H9 (cell line): ENCODE results near the gene XRCC6. TPM values are rescaled to one million over a fixed set of nuclear protein-coding genes. Genes with fewer than 3 reads are reported as not detected.

Experiments
- DNase-seq: peaks from one replicate; pipeline ENCODE4 v3.0.0-alpha.2; 2017
- H2AFZ ChIP-seq: one replicate; pipeline ENCODE4 v1.6.1; 2013; ENCODE audit warnings: mild to moderate bottlenecking, low read length, control low read depth, moderate library complexity
- H2AK5ac ChIP-seq: 2 replicates; pipeline ENCODE4 v1.6.1; 2013; ENCODE audit warnings: low read length, control low read depth, mixed read lengths; ENCODE audit not compliant: insufficient read length
- H2BK120ac ChIP-seq: one replicate; pipeline ENCODE4 v1.6.1; 2013; ENCODE audit warnings: low read depth, mild to moderate bottlenecking, low read length, control low read depth, inconsistent platforms; ENCODE audit not compliant: poor library complexity, severe bottlenecking
- H2BK12ac ChIP-seq: 2 replicates; pipeline ENCODE4 v1.6.1; 2013; ENCODE audit warnings: low read length, control low read depth, mixed read lengths, low read depth; ENCODE audit not compliant: insufficient read length
- H2BK15ac ChIP-seq: 2 replicates; pipeline ENCODE4 v1.6.1; 2013; ENCODE audit warnings: low read depth, low read length, control low read depth
- H2BK20ac ChIP-seq: one replicate; pipeline ENCODE4 v1.6.1; 2013; ENCODE audit warnings: low read depth, mild to moderate bottlenecking, low read length, control low read depth, inconsistent platforms; ENCODE audit not compliant: poor library complexity, severe bottlenecking
- H2BK5ac ChIP-seq: 2 replicates; pipeline ENCODE4 v1.6.1; 2013; ENCODE audit warnings: low read length, control low read depth, mixed read lengths; ENCODE audit not compliant: insufficient read length
- H3K14ac ChIP-seq: 2 replicates; pipeline ENCODE4 v1.6.1; 2013; ENCODE audit warnings: low read length, control low read depth; ENCODE audit not compliant: insufficient read depth
- H3K18ac ChIP-seq: 2 replicates; pipeline ENCODE4 v1.6.1; 2013; ENCODE audit warnings: low read depth, mild to moderate bottlenecking, mixed read lengths, low read length, control low read depth; ENCODE audit not compliant: insufficient read length
- H3K23ac ChIP-seq: 2 replicates; pipeline ENCODE4 v1.6.1; 2013; ENCODE audit warnings: low read length, control low read depth, mixed read lengths, low read depth; ENCODE audit not compliant: insufficient read length
- H3K23me2 ChIP-seq: 2 replicates; pipeline ENCODE4 v1.6.1; 2013; ENCODE audit warnings: low read depth, mild to moderate bottlenecking, mixed read lengths, low read length, control low read depth; ENCODE audit not compliant: insufficient read length, poor library complexity, severe bottlenecking
- H3K27ac ChIP-seq: 2 replicates; pipeline ENCODE4 v1.5.1; 2013; ENCODE audit warnings: low read length, control low read depth, mixed read lengths, low read depth; ENCODE audit not compliant: insufficient read length
- H3K27me3 ChIP-seq: 2 replicates; pipeline ENCODE4 v1.6.1; 2013; ENCODE audit warnings: low read length, control low read depth, inconsistent platforms; ENCODE audit not compliant: insufficient read depth
- H3K4ac ChIP-seq: 2 replicates; pipeline ENCODE4 v1.6.1; 2013; ENCODE audit warnings: low read depth, mild to moderate bottlenecking, control low read depth, inconsistent platforms, low read length, moderate library complexity
- H3K4me1 ChIP-seq: 2 replicates; pipeline ENCODE4 v1.6.1; 2013; ENCODE audit warnings: low read length, control low read depth, inconsistent platforms; ENCODE audit not compliant: insufficient read depth
- H3K4me2 ChIP-seq: 2 replicates; pipeline ENCODE4 v1.6.1; 2013; ENCODE audit warnings: low read length, control low read depth, mixed read lengths; ENCODE audit not compliant: insufficient read length, insufficient read depth
- H3K56ac ChIP-seq: 2 replicates; pipeline ENCODE4 v1.6.1; 2013; ENCODE audit warnings: low read depth, mild to moderate bottlenecking, mixed read lengths, low read length, control low read depth; ENCODE audit not compliant: insufficient read length
- H3K79me1 ChIP-seq: 2 replicates; pipeline ENCODE4 v1.6.1; 2013; ENCODE audit warnings: low read depth, mild to moderate bottlenecking, moderate library complexity, low read length, control low read depth, inconsistent platforms; ENCODE audit not compliant: insufficient read depth, poor library complexity, severe bottlenecking
- H3K79me2 ChIP-seq: 2 replicates; pipeline ENCODE4 v1.6.1; 2013; ENCODE audit warnings: low read length, control low read depth, inconsistent platforms; ENCODE audit not compliant: insufficient read depth
- H3K9ac ChIP-seq: 2 replicates; pipeline ENCODE4 v1.6.1; 2013; ENCODE audit warnings: low read length, control low read depth, mixed read lengths; ENCODE audit not compliant: insufficient read length; ENCODE audit errors: extremely low read depth
- H3K9me3 ChIP-seq: one replicate; pipeline ENCODE4 v1.6.1; 2013; ENCODE audit warnings: low read depth, low read length, inconsistent platforms; ENCODE audit not compliant: control insufficient read depth
- H3T11ph ChIP-seq: one replicate; pipeline ENCODE4 v1.6.1; 2013; ENCODE audit warnings: mild to moderate bottlenecking, low read length, control low read depth, inconsistent platforms
- H4K20me1 ChIP-seq: one replicate; pipeline ENCODE4 v1.6.1; 2013; ENCODE audit not compliant: control insufficient read depth, insufficient read length, insufficient read depth
- H4K5ac ChIP-seq: 2 replicates; pipeline ENCODE4 v1.6.1; 2013; ENCODE audit warnings: low read depth, mild to moderate bottlenecking, mixed read lengths, low read length, control low read depth; ENCODE audit not compliant: insufficient read length
- H4K8ac ChIP-seq: replicated peaks from 2 replicates; pipeline ENCODE4 v1.6.1; 2013; ENCODE audit warnings: low read length, control low read depth, mixed read lengths, low read depth; ENCODE audit not compliant: insufficient read length
- H4K91ac ChIP-seq: 2 replicates; pipeline ENCODE4 v1.6.1; 2013; ENCODE audit warnings: low read depth, mild to moderate bottlenecking, moderate library complexity, mixed read lengths, low read length, control low read depth; ENCODE audit not compliant: insufficient read length
- H3K27ac Mint-ChIP-seq, 3 experiments: 2 replicates in 2 of 3; 3 replicates in 1 of 3; pipeline ENCODE4 v1.8.0; 2020 to 2021; ENCODE audit warnings: mixed read lengths in 3 of 3, mild to moderate bottlenecking in 1 of 3, moderate library complexity in 1 of 3
- H3K27me3 Mint-ChIP-seq: 2 replicates; pipeline ENCODE4 v1.8.0; 2021; ENCODE audit warnings: low read depth, mild to moderate bottlenecking, moderate library complexity, mixed read lengths
- H3K36me3 Mint-ChIP-seq, 3 experiments: 2 replicates in 2 of 3; 3 replicates in 1 of 3; pipeline ENCODE4 v1.8.0; 2020 to 2021; ENCODE audit warnings: low read depth in 3 of 3, mixed read lengths in 3 of 3; ENCODE audit not compliant: insufficient read depth in 1 of 3
- H3K4me1 Mint-ChIP-seq, 2 experiments: 2 replicates each; pipeline ENCODE4 v1.8.0; 2020; ENCODE audit warnings: mixed read lengths in 2 of 2
- H3K4me3 Mint-ChIP-seq, 2 experiments: 2 replicates in 1 of 2; 3 replicates in 1 of 2; pipeline ENCODE4 v1.8.0; 2020 to 2021; ENCODE audit warnings: mild to moderate bottlenecking in 2 of 2, mixed read lengths in 2 of 2, moderate library complexity in 1 of 2
- H3K9me3 Mint-ChIP-seq, 2 experiments: 2 replicates in 1 of 2; 3 replicates in 1 of 2; pipeline ENCODE4 v1.8.0; 2020; ENCODE audit warnings: mild to moderate bottlenecking in 2 of 2, mixed read lengths in 2 of 2, moderate library complexity in 1 of 2
- CTCF ChIP-seq: fragments of 200-600 bp; sonication (generic); conservative IDR thresholded peaks from 3 replicates; pipeline ENCODE4 v1.8.0; 2021; ENCODE audit warnings: antibody characterized with exemption, mild to moderate bottlenecking
- WGBS: extraction: QIAGEN DNeasy Blood & Tissue Kit; methylation state at CpG from one replicate; pipeline ENCODE4 v1.1.7; 2013; ENCODE audit warnings: missing lambda C conversion rate, low lambda C conversion rate, mixed read lengths; ENCODE audit not compliant: insufficient read length; ENCODE audit errors: extremely low coverage; 5-methylcytosine and 5-hydroxymethylcytosine counted together
- total RNA-seq: library from RNA; stranded (reverse); gene quantifications from 2 replicates; pipeline ENCODE4 v1.2.1, GENCODE V29; 2021

The XRCC6 gene
- total RNA-seq, 1 experiment from 2014 or later, result 461 TPM

- no peak overlapping the region for H4K8ac ChIP-seq
- no peak overlapping the region for H2BK15ac ChIP-seq
- no peak overlapping the region for H2BK5ac ChIP-seq
- Mint-ChIP-seq H3K27me3 (peaks cover 2% of the 10 kb centered on the region), H3K9me3 (no peaks in the 10 kb centered on the region), H3K27ac (peak overlapping the region; percentile 28 to 97 (median 82); a peak in 4 of 7 replicates), H3K36me3 (0 out of 7 replicates have a peak, but pooled peaks cover 0 to 1% (median 0%) of the 10 kb centered on the region in 3 experiments), H3K4me3 (peak overlapping the region in 1 of 2 experiments; percentile 62; a peak in 1 of 5 replicates), H3K4me1 (peaks cover 11 to 12% of the 10 kb centered on the region in 2 experiments)
- H4K5ac ChIP-seq, result no peak overlapping the region
- H3K9ac ChIP-seq, result no peak overlapping the region
- no peaks in the 10 kb centered on the region for H3K27me3 ChIP-seq
- H3K18ac ChIP-seq, result no peak overlapping the region
- no peak overlapping the region for H3K23ac ChIP-seq
- H3K23me2 ChIP-seq, result no peaks in the 10 kb centered on the region
- H2AK5ac ChIP-seq, result no peak overlapping the region
- no peaks in the 10 kb centered on the region for H3K79me1 ChIP-seq
- H3K4ac ChIP-seq, result no peak overlapping the region
- no peak overlapping the region for H2AFZ ChIP-seq
- H4K20me1 ChIP-seq, result no peaks in the 10 kb centered on the region
- no peak overlapping the region for H2BK120ac ChIP-seq
- DNase-seq, result no peak
- H3K79me2 ChIP-seq, result no peaks in the 10 kb centered on the region
- no peak overlapping the region for H3K14ac ChIP-seq
- no peak overlapping the region for H3K56ac ChIP-seq
- H2BK12ac ChIP-seq, result no peak overlapping the region
- no peak overlapping the region for H3K27ac ChIP-seq
- H3K9me3 ChIP-seq, result no peaks in the 10 kb centered on the region
- no CpG with 5 or more reads among the region's 11 CpGs for WGBS
- TF ChIP-seq CTCF, result no peak
- H3K4me2 ChIP-seq, result no peak overlapping the region
- H3K4me1 ChIP-seq, result no peaks in the 10 kb centered on the region
- no peak overlapping the region for H4K91ac ChIP-seq
- no peak overlapping the region for H2BK20ac ChIP-seq
- H3T11ph ChIP-seq, result no peak overlapping the region
These were observed 75.6 kb downstream of the XRCC6 start for GRCh38 chr22:41696703-41697102.
